ENCODE measurements around the gene CDCP2.

GRCh38 chr1:54120018-54120697 lies 32.6 kb downstream of the CDCP2 start:
- TF ChIP-seq CTCF (conservative IDR thresholded peaks at IDR 0.05) (no peak), EZH2 (IDR thresholded peaks at IDR 0.05; ENCODE audit: low read depth) (no peak)

Data from PC-9 (cell line).